HepG2 (cell line): ENCODE data around the gene DNAJC30. TPM values are rescaled to one million over a fixed set of nuclear protein-coding genes. Genes with fewer than 3 reads are reported as not detected.

ENCODE experiments used
- ARNT2 ChIP-seq: sonication (generic); formaldehyde crosslinking; IDR thresholded peaks from 2 replicates; pipeline ENCODE4 v1.8.0; 2022; ENCODE audit warnings: mild to moderate bottlenecking, low read depth, missing genetic modification reagents, moderate library complexity
- CENPBD1 ChIP-seq: sonication (generic); formaldehyde crosslinking; IDR thresholded peaks from 2 replicates; pipeline ENCODE4 v1.8.0; 2022; ENCODE audit warnings: missing genetic modification reagents, low read depth, mild to moderate bottlenecking, borderline replicate concordance
- CREB3 ChIP-seq: sonication (generic); formaldehyde crosslinking; IDR thresholded peaks from 2 replicates; pipeline ENCODE4 v1.5.0; 2020; ENCODE audit warnings: missing genetic modification reagents
- ISX ChIP-seq: sonication (generic); formaldehyde crosslinking; conservative IDR thresholded peaks from 2 replicates; pipeline ENCODE4 v1.5.0; 2020; ENCODE audit warnings: missing genetic modification reagents
- KDM4B ChIP-seq: sonication (generic); formaldehyde crosslinking; IDR thresholded peaks from 2 replicates; pipeline ENCODE4 v1.4.0; 2020; ENCODE audit warnings: missing genetic modification reagents
- REPIN1 ChIP-seq: sonication (generic); formaldehyde crosslinking; IDR thresholded peaks from 2 replicates; pipeline ENCODE4 v1.8.0; 2022; ENCODE audit warnings: missing genetic modification reagents, low read depth, mild to moderate bottlenecking, borderline replicate concordance
- THYN1 ChIP-seq: sonication (generic); formaldehyde crosslinking; IDR thresholded peaks from 2 replicates; pipeline ENCODE4 v1.8.1; 2023; ENCODE audit warnings: low read depth, mild to moderate bottlenecking, moderate library complexity, missing genetic modification reagents, borderline replicate concordance
- ZBTB40 ChIP-seq, 2 experiments: fragments of 450-650 bp in 1 of 2; sonication (generic) in 1 of 2; formaldehyde crosslinking in 1 of 2; IDR thresholded peaks; 2 replicates each; pipeline versions ENCODE4 v1.6.1 to v1.8.0; 2016 to 2022; ENCODE audit warnings: antibody characterized with exemption in 1 of 2, mild to moderate bottlenecking in 1 of 2, missing genetic modification reagents in 1 of 2
- ZNF230 ChIP-seq: sonication (generic); formaldehyde crosslinking; IDR thresholded peaks from 2 replicates; pipeline ENCODE4 v1.4.0; 2020; ENCODE audit warnings: mild to moderate bottlenecking, missing genetic modification reagents
- ZNF337 ChIP-seq: sonication (generic); formaldehyde crosslinking; IDR thresholded peaks from 2 replicates; pipeline ENCODE4 v1.5.1; 2020; ENCODE audit warnings: missing genetic modification reagents, low read depth, mild to moderate bottlenecking, borderline replicate concordance
- ZNF619 ChIP-seq: sonication (generic); formaldehyde crosslinking; IDR thresholded peaks from 2 replicates; pipeline ENCODE4 v1.4.0; 2020; ENCODE audit warnings: mild to moderate bottlenecking, missing genetic modification reagents
- ZNF7 ChIP-seq: IDR thresholded peaks from 2 replicates; pipeline ENCODE4 v1.6.1; 2016; ENCODE audit warnings: missing biosample characterization, missing genetic modification reagents
- polyA plus RNA-seq, 8 experiments: library from polyadenylated mRNA; depleted of rRNA in 3 of 8; stranded (reverse) in 7 of 8; unstranded in 1 of 8; fragments of >200 nt; fragmentation: Illumina TruSeq in 4 of 8; extraction: Trizol in 4 of 8; gene quantifications; 2 replicates each; pipeline versions ENCODE4 v1.2.1 to v1.2.3, GENCODE V29; 2011 to 2016; ENCODE audit warnings: low read depth in 4 of 8, missing spikeins in 1 of 8, mixed read lengths in 1 of 8; ENCODE audit not compliant: insufficient read depth in 1 of 8
- total RNA-seq, 5 experiments: library from RNA; depleted of rRNA; stranded (reverse); fragments of >200 nt; fragmentation: Illumina TruSeq; extraction: Trizol; gene quantifications; 2 replicates each; pipeline ENCODE4 v1.2.3, GENCODE V29; 2016; ENCODE audit warnings: low read depth in 1 of 5

The DNAJC30 gene
- total and polyA plus RNA-seq, 2 of the 13 experiments (the other 11 are each of a cell fraction or from before 2014, with no cell fraction given), result 3.3 to 3.8 TPM

GRCh38 chr7:73683056-73683787 lies at the start of gene DNAJC30, which contains the start of gene BUD23 (continued):
- TF ChIP-seq THYN1 (CRISPR knock-in tag), result no peak
- 0 out of 2 replicates have a peak, but pooled peaks have one; percentile 70 for TF ChIP-seq CREB3 (CRISPR knock-in tag)
- TF ChIP-seq ARNT2 (CRISPR knock-in tag), result peak; percentile 78
- peak; percentile 55; the same call in 1 of the 2 replicates for TF ChIP-seq ZNF619 (CRISPR knock-in tag)
- TF ChIP-seq ZNF7, result no peak
- TF ChIP-seq ISX (CRISPR knock-in tag), result 0 out of 2 replicates have a peak, but pooled peaks have one; percentile 59
- TF ChIP-seq ZNF337 (CRISPR knock-in tag), result no peak
- no peak for TF ChIP-seq ZBTB40 (IDR thresholded peaks at IDR 0.05)
- 0 out of 2 replicates have a peak, but pooled peaks have one; percentile 8 for TF ChIP-seq ZBTB40 (CRISPR knock-in tag; IDR thresholded peaks at IDR 0.05)
- peak; percentile 51; the same call in 1 of the 2 replicates for TF ChIP-seq ZNF230 (CRISPR knock-in tag)
- 0 out of 2 replicates have a peak, but pooled peaks have one; percentile 45 for TF ChIP-seq REPIN1 (CRISPR knock-in tag)
- no peak for TF ChIP-seq CENPBD1 (CRISPR knock-in tag)
- TF ChIP-seq KDM4B (CRISPR knock-in tag), result no peak
